B cell (primary cell): Measurements from ENCODE around the gene CDKAL1. TPM values are rescaled to one million over a fixed set of nuclear protein-coding genes. Genes with fewer than 3 reads are reported as not detected.
"Not testable (repeated sequence)": the region's sequence is repeated elsewhere in the genome, so short reads cannot be mapped to it uniquely, and the experiment has no call there.

Experiments used
- ATAC-seq: fragments of 200-7000 bp; cut with Tn5 transposase; one replicate; pipeline ENCODE4 v1.10.0; 2021; ENCODE audit warnings: low read depth, mild to moderate bottlenecking, moderate number of reproducible peaks, moderate library complexity
- CTCF ChIA-PET: fragments of 350-600 bp; sonication (Branson Sonifier 250); formaldehyde crosslinking; loops from one replicate; lab custom pipeline; 2021; ENCODE audit warnings: antibody characterized with exemption, inconsistent platforms; lab: Charles Lee
- POLR2A ChIA-PET: fragments of 350-600 bp; sonication (Branson Sonifier 250); formaldehyde crosslinking; loops from one replicate; lab custom pipeline; 2021; ENCODE audit warnings: antibody characterized with exemption; lab: Charles Lee
- DNase-seq: peaks from one replicate; pipeline ENCODE4 v3.0.0; 2013
- H2AFZ ChIP-seq: 2 replicates; pipeline ENCODE4 v1.6.1; 2012; ENCODE audit warnings: mild to moderate bottlenecking, low read depth, low read length; ENCODE audit not compliant: insufficient read depth, poor library complexity, severe bottlenecking
- H3K27ac ChIP-seq, 2 donors: 1 replicate in 1 of 2; 2 replicates in 1 of 2; pipeline ENCODE4 v1.5.1; 2012 to 2013; ENCODE audit warnings: low read length in 2 of 2, mild to moderate bottlenecking in 2 of 2, moderate library complexity in 1 of 2
- H3K27me3 ChIP-seq, 4 experiments: fragments of 200-600 bp in 1 of 4; sonication (generic) in 1 of 4; replicated peaks in 1 of 4; 1 replicate in 2 of 4; 2 replicates in 2 of 4; pipeline versions ENCODE4 v1.6.1 to v1.7.0; 2013 to 2016; ENCODE audit warnings: low read length in 3 of 4, mild to moderate bottlenecking in 2 of 4, mixed read lengths in 1 of 4, moderate library complexity in 1 of 4; ENCODE audit not compliant: insufficient read depth in 4 of 4, control insufficient read depth in 3 of 4; ENCODE audit errors: control extremely low read depth in 1 of 4
- H3K36me3 ChIP-seq, 2 experiments: replicated peaks in 1 of 2; 1 replicate in 1 of 2; 2 replicates in 1 of 2; pipeline versions ENCODE4 v1.6.1 to v1.7.1; 2013; ENCODE audit warnings: low read length in 1 of 2; ENCODE audit not compliant: insufficient read depth in 2 of 2, control insufficient read depth in 1 of 2; ENCODE audit errors: control extremely low read depth in 1 of 2, extremely low read depth in 1 of 2
- H3K4me1 ChIP-seq, 2 donors: fragments of 200-600 bp in 1 of 2; sonication (generic) in 1 of 2; 1 replicate in 1 of 2; 2 replicates in 1 of 2; pipeline versions ENCODE4 v1.5.1 to v1.6.1; 2013 to 2017; ENCODE audit warnings: low read length in 2 of 2; ENCODE audit not compliant: control insufficient read depth in 2 of 2, insufficient read depth in 2 of 2
- H3K4me2 ChIP-seq: replicated peaks from 2 replicates; pipeline ENCODE3; 2012; ENCODE audit warnings: mild to moderate bottlenecking, low read depth, low read length; ENCODE audit not compliant: poor library complexity, severe bottlenecking
- H3K4me3 ChIP-seq, 5 experiments: fragments of 200-600 bp in 1 of 5; sonication (generic) in 1 of 5; 1 replicate in 3 of 5; 2 replicates in 2 of 5; pipeline versions ENCODE4 v1.5.1 to v1.7.0; 2011 to 2016; ENCODE audit warnings: low read length in 4 of 5, mild to moderate bottlenecking in 4 of 5, low read depth in 2 of 5, control low read depth in 1 of 5, moderate library complexity in 1 of 5; ENCODE audit not compliant: insufficient read depth in 1 of 5; ENCODE audit errors: control extremely low read depth in 1 of 5, extremely low read depth in 1 of 5
- H3K79me2 ChIP-seq: fragments of 200-600 bp; sonication (generic); one replicate; pipeline ENCODE4 v1.6.0; 2016; ENCODE audit warnings: low read length; ENCODE audit not compliant: control insufficient read depth, insufficient read depth
- H3K9ac ChIP-seq: fragments of 200-600 bp; sonication (generic); 2 replicates; pipeline ENCODE4 v1.6.1; 2017; ENCODE audit warnings: mild to moderate bottlenecking, low read length, moderate library complexity
- H3K9me3 ChIP-seq, 3 donors: one replicate each; pipeline versions ENCODE4 v1.6.1 to v1.7.1; 2013; ENCODE audit warnings: low read length in 2 of 3; ENCODE audit not compliant: control insufficient read depth in 2 of 3, insufficient read depth in 1 of 3; ENCODE audit errors: control extremely low read depth in 1 of 3
- H4K20me1 ChIP-seq: 2 replicates; pipeline ENCODE4 v1.6.0; 2012; ENCODE audit warnings: mild to moderate bottlenecking, low read length; ENCODE audit not compliant: insufficient read depth, control insufficient read depth, poor library complexity, severe bottlenecking
- H3K27ac Mint-ChIP-seq: one replicate; pipeline ENCODE4 v1.8.0; 2021; ENCODE audit warnings: mixed read lengths
- H3K27me3 Mint-ChIP-seq: one replicate; pipeline ENCODE4 v1.8.0; 2021; ENCODE audit warnings: mixed read lengths
- H3K4me1 Mint-ChIP-seq: one replicate; pipeline ENCODE4 v1.8.0; 2021; ENCODE audit warnings: mixed read lengths
- H3K4me3 Mint-ChIP-seq: one replicate; pipeline ENCODE4 v1.8.0; 2021; ENCODE audit warnings: mixed read lengths
- H3K9me3 Mint-ChIP-seq: one replicate; pipeline ENCODE4 v1.8.0; 2022; ENCODE audit warnings: mixed read lengths; ENCODE audit not compliant: insufficient read depth
- EZH2 ChIP-seq: IDR thresholded peaks from 2 replicates; pipeline ENCODE4 v1.6.1; 2012; ENCODE audit warnings: borderline replicate concordance, low read depth, mild to moderate bottlenecking, moderate library complexity, low read length; ENCODE audit not compliant: insufficient read depth, poor library complexity, severe bottlenecking
- WGBS: methylation state at CpG from one replicate; pipeline ENCODE4 v1.1.5; 2013; ENCODE audit warnings: missing lambda C conversion rate; ENCODE audit not compliant: insufficient coverage; 5-methylcytosine and 5-hydroxymethylcytosine counted together
- intact Hi-C: fragments of 100-400 bp; cut with micrococcal nuclease; formaldehyde crosslinking; loops from one replicate; pipeline ENCODE4 v1.10.0; 2022
- polyA plus RNA-seq: library from polyadenylated mRNA; depleted of rRNA; stranded (reverse); fragments of >200 nt; gene quantifications from 2 replicates; pipeline ENCODE4 v1.2.3, GENCODE V29; 2012
- total RNA-seq, 2 donors: library from RNA; stranded (reverse); fragments of 120-200 nt in 1 of 2; gene quantifications; 1 replicate in 1 of 2; 2 replicates in 1 of 2; pipeline versions ENCODE4 v1.2.3 to v1.2.4, GENCODE V29; 2013 to 2022
- TF ChIP-seq, protein P1 (sequence below): fragments of 200-600 bp; IDR thresholded peaks from one replicate; pipeline ENCODE4 v1.8.0; 2022; ENCODE audit warnings: antibody characterized with exemption, mild to moderate bottlenecking

CDKAL1 gene
- total and polyA plus RNA-seq, 2 donors (not counting 1 experiment from before 2014, with no cell fraction given): 6.1 to 33.3 TPM

- Histone ChIP-seq H3K27ac (no peak overlapping the region), H2AFZ (no peak overlapping the region), H3K27me3 (no peaks in the 10 kb centered on the region), H3K79me2 (no peaks in the 10 kb centered on the region), H3K4me2 (no peak overlapping the region), H3K9me3 (no peaks in the 10 kb centered on the region), H3K4me1 (no peaks in the 10 kb centered on the region), H3K36me3 (no peaks in the 10 kb centered on the region), H3K4me3 (no peak overlapping the region), H3K9ac (no peak overlapping the region), H4K20me1 (no peaks in the 10 kb centered on the region)
- intact Hi-C loops: no loop called here
- H3K27ac Mint-ChIP-seq: no peak overlapping the region
- DNase-seq: no peak
- 100% methylated on average over 1 of the region's 2 CpGs for WGBS
- H3K9me3 Mint-ChIP-seq: no peaks in the 10 kb centered on the region
- ChIA-PET POLR2A (no interaction called here), CTCF (no interaction called here)
- H3K27me3 Mint-ChIP-seq: no peaks in the 10 kb centered on the region
- no peak for ATAC-seq
- no peak overlapping the region for H3K4me3 Mint-ChIP-seq
- TF ChIP-seq, protein P1, sequence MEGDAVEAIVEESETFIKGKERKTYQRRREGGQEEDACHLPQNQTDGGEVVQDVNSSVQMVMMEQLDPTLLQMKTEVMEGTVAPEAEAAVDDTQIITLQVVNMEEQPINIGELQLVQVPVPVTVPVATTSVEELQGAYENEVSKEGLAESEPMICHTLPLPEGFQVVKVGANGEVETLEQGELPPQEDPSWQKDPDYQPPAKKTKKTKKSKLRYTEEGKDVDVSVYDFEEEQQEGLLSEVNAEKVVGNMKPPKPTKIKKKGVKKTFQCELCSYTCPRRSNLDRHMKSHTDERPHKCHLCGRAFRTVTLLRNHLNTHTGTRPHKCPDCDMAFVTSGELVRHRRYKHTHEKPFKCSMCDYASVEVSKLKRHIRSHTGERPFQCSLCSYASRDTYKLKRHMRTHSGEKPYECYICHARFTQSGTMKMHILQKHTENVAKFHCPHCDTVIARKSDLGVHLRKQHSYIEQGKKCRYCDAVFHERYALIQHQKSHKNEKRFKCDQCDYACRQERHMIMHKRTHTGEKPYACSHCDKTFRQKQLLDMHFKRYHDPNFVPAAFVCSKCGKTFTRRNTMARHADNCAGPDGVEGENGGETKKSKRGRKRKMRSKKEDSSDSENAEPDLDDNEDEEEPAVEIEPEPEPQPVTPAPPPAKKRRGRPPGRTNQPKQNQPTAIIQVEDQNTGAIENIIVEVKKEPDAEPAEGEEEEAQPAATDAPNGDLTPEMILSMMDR: no peak
- TF ChIP-seq EZH2: no peak
- H3K4me1 Mint-ChIP-seq: peaks cover 6% of the 10 kb centered on the region
Observed at GRCh38 chr6:20921578-20921977, 387.3 kb downstream of the CDKAL1 start.

DNA sequence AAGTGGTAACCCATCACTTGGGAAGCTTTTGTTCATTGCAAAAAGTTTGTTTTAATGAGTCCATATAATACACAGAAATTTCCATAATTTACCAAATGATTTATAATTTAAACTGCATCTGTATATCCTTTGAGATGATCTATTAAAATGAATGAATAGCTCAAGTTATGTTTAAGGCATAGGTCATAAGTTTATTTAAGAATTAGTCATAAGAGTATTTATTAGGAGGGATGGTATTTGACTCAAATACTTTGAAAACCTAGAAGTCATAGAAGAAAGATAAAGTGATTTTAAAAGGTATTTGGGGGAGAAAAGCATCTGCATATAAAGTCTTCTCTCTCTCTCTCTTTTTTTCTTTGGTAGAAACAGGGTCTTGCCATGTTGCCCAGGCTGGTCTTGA is 388.5 kb downstream of the CDKAL1 start:
- TF ChIP-seq, protein P1: no peak
- no peak for TF ChIP-seq EZH2
- Histone ChIP-seq H3K36me3 (no peaks in the 10 kb centered on the region), H3K9me3 (no peaks in the 10 kb centered on the region), H3K4me3 (no peak overlapping the region), H3K4me1 (no peaks in the 10 kb centered on the region), H3K27me3 (no peaks in the 10 kb centered on the region), H2AFZ (no peak overlapping the region), H3K79me2 (no peaks in the 10 kb centered on the region), H3K27ac (no peak overlapping the region), H3K4me2 (no peak overlapping the region), H4K20me1 (no peaks in the 10 kb centered on the region), H3K9ac (no peak overlapping the region)
- CTCF ChIA-PET: interaction anchor here (0.7 kb wide), 1 partner anchor 9 kb away, joined by 3 read pairs; no protein-coding TSS in a partner anchor
- intact Hi-C loops: no loop called here
- H3K27ac Mint-ChIP-seq: no peak overlapping the region
- H3K9me3 Mint-ChIP-seq: no peaks in the 10 kb centered on the region
- H3K27me3 Mint-ChIP-seq: no peaks in the 10 kb centered on the region
- H3K4me1 Mint-ChIP-seq: peaks cover 6% of the 10 kb centered on the region
- POLR2A ChIA-PET: no interaction called here
- ATAC-seq (no peak), DNase-seq (no peak)
- no peak overlapping the region for H3K4me3 Mint-ChIP-seq

DNA sequence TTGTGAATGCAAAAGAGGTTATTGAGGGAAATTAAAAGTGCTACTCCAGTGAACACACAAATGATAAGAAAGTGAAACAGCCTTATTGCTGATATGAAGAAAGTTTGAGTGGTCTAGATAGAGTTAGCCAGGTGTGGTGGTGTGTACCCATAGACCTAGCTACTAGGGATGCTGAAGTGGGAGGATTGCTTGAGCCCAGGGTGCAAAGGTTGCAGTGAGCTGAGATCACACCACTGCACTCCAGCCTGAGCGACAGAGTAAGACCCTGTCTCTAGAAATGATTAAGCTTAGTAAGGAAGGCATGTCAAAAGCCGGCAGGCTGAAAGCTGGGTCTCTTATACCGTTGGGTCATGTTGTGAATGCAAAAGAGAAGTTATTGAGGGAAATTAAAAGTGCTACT is 389.8 kb downstream of the CDKAL1 start:
- H3K27ac ChIP-seq, H3K4me1 ChIP-seq, H3K9ac ChIP-seq, DNase-seq, POLR2A ChIA-PET, H3K27ac Mint-ChIP-seq, H3K27me3 ChIP-seq, H3K4me2 ChIP-seq, H3K9me3 ChIP-seq, ATAC-seq, H3K4me3 Mint-ChIP-seq, H3K4me1 Mint-ChIP-seq, H3K4me3 ChIP-seq, H3K9me3 Mint-ChIP-seq, H3K27me3 Mint-ChIP-seq, H4K20me1 ChIP-seq, intact Hi-C loops, H3K79me2 ChIP-seq, CTCF ChIA-PET, H3K36me3 ChIP-seq, H2AFZ ChIP-seq: not testable (repeated sequence)
- no CpG with 5 or more reads among the region's 3 CpGs for WGBS
